ENCODE data around the gene KLHDC8B.

Gene KLHDC8B

GRCh38 chr3:49161808-49162530, 9.4 kb upstream of the KLHDC8B start:
- Histone ChIP-seq H3K4me3 (ENCODE audit: low read length) (no peak overlapping the region), H3K27me3 (ENCODE audit: control insufficient read depth, insufficient read depth, low read length) (no peaks in the 10 kb centered on the region), H3K9ac (ENCODE audit: low read length) (no peak overlapping the region), H3K4me1 (ENCODE audit: control insufficient read depth, low read depth, low read length) (peaks cover 13% of the 10 kb centered on the region), H3K27ac (ENCODE audit: low read length) (no peak overlapping the region), H3K9me3 (ENCODE audit: control insufficient read depth, low read depth, low read length) (no peaks in the 10 kb centered on the region), H3K36me3 (ENCODE audit: control insufficient read depth, low read depth, low read length) (peaks cover 20% of the 10 kb centered on the region)

DNA sequence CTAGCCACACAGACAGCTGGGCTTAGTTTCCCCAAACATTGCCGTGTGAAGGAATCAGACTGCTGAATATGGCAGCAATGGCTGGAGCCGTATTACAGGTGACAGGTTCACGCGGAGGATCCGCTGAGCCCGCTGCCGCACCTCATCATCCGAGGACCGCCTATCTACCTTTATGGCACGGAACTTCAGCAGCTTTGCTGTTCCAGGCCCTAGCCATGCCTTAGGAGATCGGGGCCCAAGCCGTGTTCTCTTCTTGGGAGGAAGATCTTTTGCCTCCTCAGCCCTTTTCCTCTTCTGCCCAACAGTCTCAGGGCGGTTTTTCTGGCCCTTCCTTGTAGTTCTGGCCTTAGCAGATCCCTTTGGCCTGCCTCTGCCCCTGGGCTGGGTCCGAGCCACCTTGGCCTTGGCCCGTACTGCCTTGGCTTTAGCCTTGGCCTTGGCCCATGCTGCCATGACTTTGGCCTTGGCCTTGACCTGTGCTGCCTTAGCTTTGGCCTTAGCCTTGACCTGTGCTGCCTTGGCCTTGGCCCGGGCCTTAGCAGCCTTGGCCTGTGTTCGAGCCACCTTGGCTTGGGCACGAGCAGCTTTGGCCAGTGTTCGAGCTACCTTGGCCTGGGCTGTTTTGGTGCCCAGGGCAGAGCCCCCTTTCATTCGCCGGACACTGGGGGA, 8.5 kb upstream of the KLHDC8B start:
- peaks cover 13% of the 10 kb centered on the region for H3K4me1 ChIP-seq (ENCODE audit: control insufficient read depth, low read depth, low read length)
- H3K27me3 ChIP-seq (ENCODE audit: control insufficient read depth, insufficient read depth, low read length): no peaks in the 10 kb centered on the region
- no peaks in the 10 kb centered on the region for H3K9me3 ChIP-seq (ENCODE audit: control insufficient read depth, low read depth, low read length)
- H3K9ac ChIP-seq (ENCODE audit: low read length): no peak overlapping the region
- no peak overlapping the region for H3K4me3 ChIP-seq (ENCODE audit: low read length)
- no peak overlapping the region for H3K27ac ChIP-seq (ENCODE audit: low read length)
- peaks cover 20% of the 10 kb centered on the region for H3K36me3 ChIP-seq (ENCODE audit: control insufficient read depth, low read depth, low read length)

- Histone ChIP-seq H3K27ac (ENCODE audit: low read length) (no peak overlapping the region), H3K4me1 (ENCODE audit: control insufficient read depth, low read depth, low read length) (peaks cover 13% of the 10 kb centered on the region), H3K4me3 (ENCODE audit: low read length) (no peak overlapping the region), H3K9ac (ENCODE audit: low read length) (no peak overlapping the region), H3K27me3 (ENCODE audit: control insufficient read depth, insufficient read depth, low read length) (no peaks in the 10 kb centered on the region), H3K36me3 (ENCODE audit: control insufficient read depth, low read depth, low read length) (peaks cover 20% of the 10 kb centered on the region), H3K9me3 (ENCODE audit: control insufficient read depth, low read depth, low read length) (no peaks in the 10 kb centered on the region)
Observed at GRCh38 chr3:49163609-49164008, 7.8 kb upstream of the KLHDC8B start.

GRCh38 chr3:49164983-49165720, 6.2 kb upstream of the KLHDC8B start:
- H3K4me1 ChIP-seq (ENCODE audit: control insufficient read depth, low read depth, low read length): peaks cover 13% of the 10 kb centered on the region
- peak overlapping the region; percentile 45 for H3K27ac ChIP-seq (ENCODE audit: low read length)
- H3K9ac ChIP-seq (ENCODE audit: low read length): peak overlapping the region; percentile 91
- H3K9me3 ChIP-seq (ENCODE audit: control insufficient read depth, low read depth, low read length): no peaks in the 10 kb centered on the region
- H3K27me3 ChIP-seq (ENCODE audit: control insufficient read depth, insufficient read depth, low read length): no peaks in the 10 kb centered on the region
- peaks cover 20% of the 10 kb centered on the region for H3K36me3 ChIP-seq (ENCODE audit: control insufficient read depth, low read depth, low read length)
- H3K4me3 ChIP-seq (ENCODE audit: low read length): peak overlapping the region; percentile 84

- peaks cover 17% of the 10 kb centered on the region for H3K4me1 ChIP-seq (ENCODE audit: control insufficient read depth, low read depth, low read length)
- no peaks in the 10 kb centered on the region for H3K9me3 ChIP-seq (ENCODE audit: control insufficient read depth, low read depth, low read length)
- peak within 1 kb of the TSS; percentile 45 for H3K27ac ChIP-seq (ENCODE audit: low read length)
- H3K27me3 ChIP-seq (ENCODE audit: control insufficient read depth, insufficient read depth, low read length): no peaks in the 10 kb centered on the region
- peak within 1 kb of the TSS; percentile 84 for H3K4me3 ChIP-seq (ENCODE audit: low read length)
- H3K9ac ChIP-seq (ENCODE audit: low read length): peak within 1 kb of the TSS; percentile 91
- H3K36me3 ChIP-seq (ENCODE audit: control insufficient read depth, low read depth, low read length): peaks cover 20% of the 10 kb centered on the region
Observed at GRCh38 chr3:49165771-49166751, 5.3 kb upstream of the KLHDC8B start, which contains the start of gene CCDC71. Gene CCDC71 (minus strand): TSS chr3:49166331. CDS start chr3:49164208, 2,123 bp downstream.

GRCh38 chr3:49166752-49167556, 4.4 kb upstream of the KLHDC8B start:
- no peaks in the 10 kb centered on the region for H3K27me3 ChIP-seq (ENCODE audit: control insufficient read depth, insufficient read depth, low read length)
- peak overlapping the region; percentile 91 for H3K9ac ChIP-seq (ENCODE audit: low read length)
- peak overlapping the region; percentile 18 for H3K27ac ChIP-seq (ENCODE audit: low read length)
- H3K4me3 ChIP-seq (ENCODE audit: low read length): peak overlapping the region; percentile 84
- H3K4me1 ChIP-seq (ENCODE audit: control insufficient read depth, low read depth, low read length): peaks cover 19% of the 10 kb centered on the region
- H3K9me3 ChIP-seq (ENCODE audit: control insufficient read depth, low read depth, low read length): no peaks in the 10 kb centered on the region
- H3K36me3 ChIP-seq (ENCODE audit: control insufficient read depth, low read depth, low read length): peaks cover 14% of the 10 kb centered on the region

GRCh38 chr3:49170744-49171118, 667 bp upstream of the KLHDC8B start:
- no peaks in the 10 kb centered on the region for H3K27me3 ChIP-seq (ENCODE audit: control insufficient read depth, insufficient read depth, low read length)
- H3K9ac ChIP-seq (ENCODE audit: low read length): no peak overlapping the region
- H3K9me3 ChIP-seq (ENCODE audit: control insufficient read depth, low read depth, low read length): no peaks in the 10 kb centered on the region
- peak overlapping the region; percentile 83 for H3K4me3 ChIP-seq (ENCODE audit: low read length)
- H3K4me1 ChIP-seq (ENCODE audit: control insufficient read depth, low read depth, low read length): peaks cover 33% of the 10 kb centered on the region
- H3K27ac ChIP-seq (ENCODE audit: low read length): no peak overlapping the region
- H3K36me3 ChIP-seq (ENCODE audit: control insufficient read depth, low read depth, low read length): no peaks in the 10 kb centered on the region

- H3K27me3 ChIP-seq (ENCODE audit: control insufficient read depth, insufficient read depth, low read length): no peaks in the 10 kb centered on the region
- peak overlapping the region; percentile 83 for H3K4me3 ChIP-seq (ENCODE audit: low read length)
- no peaks in the 10 kb centered on the region for H3K9me3 ChIP-seq (ENCODE audit: control insufficient read depth, low read depth, low read length)
- H3K9ac ChIP-seq (ENCODE audit: low read length): peak overlapping the region; percentile 57
- H3K36me3 ChIP-seq (ENCODE audit: control insufficient read depth, low read depth, low read length): no peaks in the 10 kb centered on the region
- H3K4me1 ChIP-seq (ENCODE audit: control insufficient read depth, low read depth, low read length): peaks cover 28% of the 10 kb centered on the region
- no peak overlapping the region for H3K27ac ChIP-seq (ENCODE audit: low read length)
Observed at GRCh38 chr3:49171775-49172500, 540 bp downstream of the KLHDC8B start.

GRCh38 chr3:49172551-49173041, 1.2 kb downstream of the KLHDC8B start:
- no peaks in the 10 kb centered on the region for H3K36me3 ChIP-seq (ENCODE audit: control insufficient read depth, low read depth, low read length)
- H3K9me3 ChIP-seq (ENCODE audit: control insufficient read depth, low read depth, low read length): no peaks in the 10 kb centered on the region
- H3K27ac ChIP-seq (ENCODE audit: low read length): no peak overlapping the region
- H3K27me3 ChIP-seq (ENCODE audit: control insufficient read depth, insufficient read depth, low read length): no peaks in the 10 kb centered on the region
- peak overlapping the region; percentile 83 for H3K4me3 ChIP-seq (ENCODE audit: low read length)
- H3K4me1 ChIP-seq (ENCODE audit: control insufficient read depth, low read depth, low read length): peaks cover 28% of the 10 kb centered on the region
- no peak overlapping the region for H3K9ac ChIP-seq (ENCODE audit: low read length)
